ENCODE measurements around the gene ZC3H11A.
"Not testable (repeated sequence)": the region's sequence is repeated elsewhere in the genome, so short reads cannot be mapped to it uniquely, and the experiment has no call there.

ZC3H11A gene

GRCh38 chr1:203795441-203796235 is at the start of gene ZC3H11A, which contains the start of gene ZBED6:
Gene ZC3H11A (plus strand): TSS chr1:203795623. CDS start chr1:203817071, 21,448 bp downstream.
Gene ZBED6 (plus strand): TSS chr1:203795623. CDS start chr1:203797523, 1,900 bp downstream.
- DNase-seq (ENCODE audit: low read depth, low spot score), result peak; percentile 97

GRCh38 chr1:203746281-203746680 is 49.1 kb upstream of the ZC3H11A start:
- no peak for DNase-seq (ENCODE audit: low read depth, low spot score)

GRCh38 chr1:203751051-203751450 is 44.4 kb upstream of the ZC3H11A start:
- no peak for DNase-seq (ENCODE audit: low read depth, low spot score)

- not testable (repeated sequence) for DNase-seq (ENCODE audit: low read depth, low spot score)
Measured at GRCh38 chr1:203751618-203752361, 43.6 kb upstream of the ZC3H11A start.

GRCh38 chr1:203754455-203754864 is 41.0 kb upstream of the ZC3H11A start:
- DNase-seq (ENCODE audit: low read depth, low spot score), result no peak

- DNase-seq (ENCODE audit: low read depth, low spot score), result no peak
Measured at GRCh38 chr1:203756036-203756435, 39.4 kb upstream of the ZC3H11A start.

- DNase-seq (ENCODE audit: low read depth, low spot score), result peak; percentile 47
Measured at GRCh38 chr1:203758749-203759148, 36.7 kb upstream of the ZC3H11A start.

GRCh38 chr1:203760506-203760905 is 34.9 kb upstream of the ZC3H11A start:
- no peak for DNase-seq (ENCODE audit: low read depth, low spot score)

- not testable (repeated sequence) for DNase-seq (ENCODE audit: low read depth, low spot score)
Measured at GRCh38 chr1:203761958-203762357, 33.5 kb upstream of the ZC3H11A start.

GRCh38 chr1:203763505-203763904 is 31.9 kb upstream of the ZC3H11A start:
- DNase-seq (ENCODE audit: low read depth, low spot score), result no peak

- DNase-seq (ENCODE audit: low read depth, low spot score), result no peak
Measured at GRCh38 chr1:203764105-203765028, 31.1 kb upstream of the ZC3H11A start.

GRCh38 chr1:203765029-203765837 is 30.2 kb upstream of the ZC3H11A start, which contains the start of gene LAX1:
Gene LAX1 (plus strand): TSS chr1:203765183. CDS start chr1:203765566, 383 bp downstream.
- DNase-seq (ENCODE audit: low read depth, low spot score), result no peak

GRCh38 chr1:203768256-203768655 is 27.2 kb upstream of the ZC3H11A start:
- no peak for DNase-seq (ENCODE audit: low read depth, low spot score)

GRCh38 chr1:203769505-203770343 is 25.7 kb upstream of the ZC3H11A start:
- no peak for DNase-seq (ENCODE audit: low read depth, low spot score)

- peak; percentile 41 for DNase-seq (ENCODE audit: low read depth, low spot score)
Measured at GRCh38 chr1:203771901-203772301, 23.5 kb upstream of the ZC3H11A start.

- no peak for DNase-seq (ENCODE audit: low read depth, low spot score)
Measured at GRCh38 chr1:203772836-203773235, 22.6 kb upstream of the ZC3H11A start.

GRCh38 chr1:203776636-203777035 is 18.8 kb upstream of the ZC3H11A start:
- DNase-seq (ENCODE audit: low read depth, low spot score), result no peak

GRCh38 chr1:203777596-203777995 is 17.8 kb upstream of the ZC3H11A start:
- DNase-seq (ENCODE audit: low read depth, low spot score), result no peak

- no peak for DNase-seq (ENCODE audit: low read depth, low spot score)
Measured at GRCh38 chr1:203778146-203778545, 17.3 kb upstream of the ZC3H11A start.

- DNase-seq (ENCODE audit: low read depth, low spot score), result no peak
Measured at GRCh38 chr1:203778789-203779188, 16.6 kb upstream of the ZC3H11A start.
